DOHH2 (cell line): Measurements from ENCODE around the gene TMEM106A.
"Not testable (repeated sequence)": the region's sequence is repeated elsewhere in the genome, so short reads cannot be mapped to it uniquely, and the experiment has no call there.

Experiments used
- H3F3A ChIP-seq: fragments of 200-600 bp; sonication (generic), shearing (Covaris generic); 2 replicates; pipeline ENCODE4 v1.6.0; 2016; ENCODE audit warnings: antibody characterized with exemption, mild to moderate bottlenecking; ENCODE audit not compliant: control insufficient read depth, insufficient read depth
- H3K27ac ChIP-seq: fragments of 200-600 bp; sonication (generic); 2 replicates; pipeline ENCODE4 v1.5.1; 2014; ENCODE audit warnings: low read depth, mild to moderate bottlenecking, low read length, moderate library complexity
- H3K27me3 ChIP-seq: fragments of 200-600 bp; sonication (generic); 2 replicates; pipeline ENCODE4 v1.6.1; 2014; ENCODE audit warnings: mild to moderate bottlenecking, low read length, mixed read lengths; ENCODE audit not compliant: control insufficient read depth
- H3K36me3 ChIP-seq: fragments of 200-600 bp; sonication (generic); 2 replicates; pipeline ENCODE4 v1.6.1; 2014; ENCODE audit warnings: mild to moderate bottlenecking, low read length, moderate library complexity, mixed read lengths; ENCODE audit not compliant: control insufficient read depth
- H3K4me1 ChIP-seq: fragments of 200-600 bp; sonication (generic); 2 replicates; pipeline ENCODE4 v1.6.1; 2014; ENCODE audit warnings: mild to moderate bottlenecking, low read length, mixed read lengths; ENCODE audit not compliant: control insufficient read depth
- H3K4me2 ChIP-seq: fragments of 200-600 bp; sonication (generic); 2 replicates; pipeline ENCODE4 v1.6.0; 2014; ENCODE audit warnings: mild to moderate bottlenecking, low read length, moderate library complexity
- H3K4me3 ChIP-seq: fragments of 200-600 bp; sonication (generic); 2 replicates; pipeline ENCODE4 v1.5.1; 2014; ENCODE audit warnings: mild to moderate bottlenecking, low read length, mixed read lengths
- H3K79me2 ChIP-seq: fragments of 200-600 bp; sonication (generic); 2 replicates; pipeline ENCODE4 v1.6.1; 2014; ENCODE audit warnings: mild to moderate bottlenecking, low read length, mixed read lengths; ENCODE audit not compliant: control insufficient read depth
- H3K9me2 ChIP-seq: fragments of 200-600 bp; sonication (generic); replicated peaks from 2 replicates; pipeline ENCODE4 v1.6.1; 2014; ENCODE audit warnings: mild to moderate bottlenecking, low read length, mixed read lengths; ENCODE audit not compliant: control insufficient read depth
- H3K9me3 ChIP-seq: fragments of 200-600 bp; sonication (generic); 2 replicates; pipeline ENCODE4 v1.6.1; 2014; ENCODE audit warnings: antibody characterized with exemption, low read length, mixed read lengths; ENCODE audit not compliant: control insufficient read depth, insufficient read depth
- H4K20me1 ChIP-seq: fragments of 200-600 bp; sonication (generic); 2 replicates; pipeline ENCODE4 v1.6.0; 2014; ENCODE audit warnings: low read depth, mild to moderate bottlenecking, antibody characterized with exemption, low read length, moderate library complexity; ENCODE audit not compliant: control insufficient read depth, insufficient read depth
- CTCF ChIP-seq: fragments of 200-600 bp; sonication (generic); IDR thresholded peaks from one replicate; pipeline ENCODE4 v1.5.1; 2014; ENCODE audit warnings: antibody characterized with exemption, mild to moderate bottlenecking, low read depth, low read length; ENCODE audit not compliant: poor library complexity, severe bottlenecking
- EZH2phosphoT487 ChIP-seq: fragments of 200-600 bp; sonication (generic); IDR thresholded peaks from 2 replicates; pipeline ENCODE4 v1.6.1; 2017; ENCODE audit warnings: borderline replicate concordance, mild to moderate bottlenecking, antibody characterized with exemption, low read length, moderate library complexity, mixed read lengths

The TMEM106A gene

GRCh38 chr17:43193251-43193650 lies 18.4 kb upstream of the TMEM106A start:
- no peaks in the 10 kb centered on the region for H3K4me1 ChIP-seq
- H3K4me3 ChIP-seq: no peak overlapping the region
- H4K20me1 ChIP-seq: no peaks in the 10 kb centered on the region
- H3F3A ChIP-seq: no peaks in the 10 kb centered on the region
- H3K4me2 ChIP-seq: no peak overlapping the region
- no peak overlapping the region for H3K27ac ChIP-seq
- no peaks in the 10 kb centered on the region for H3K27me3 ChIP-seq
- peaks cover 46% of the 10 kb centered on the region for H3K36me3 ChIP-seq
- no peaks in the 10 kb centered on the region for H3K9me3 ChIP-seq
- TF ChIP-seq EZH2phosphoT487: no peak
- TF ChIP-seq CTCF: no peak
- no peaks in the 10 kb centered on the region for H3K9me2 ChIP-seq
- H3K79me2 ChIP-seq: no peaks in the 10 kb centered on the region

- peaks cover 17% of the 10 kb centered on the region for H3K36me3 ChIP-seq
Observed at GRCh38 chr17:43199633-43200032, 12.0 kb upstream of the TMEM106A start.

GRCh38 chr17:43200127-43200526 lies 11.5 kb upstream of the TMEM106A start:
- TF ChIP-seq CTCF (no peak), EZH2phosphoT487 (no peak)
- H4K20me1 ChIP-seq: no peaks in the 10 kb centered on the region
- no peaks in the 10 kb centered on the region for H3F3A ChIP-seq
- peaks cover 8% of the 10 kb centered on the region for H3K4me1 ChIP-seq
- no peaks in the 10 kb centered on the region for H3K79me2 ChIP-seq
- H3K9me2 ChIP-seq: no peaks in the 10 kb centered on the region
- H3K36me3 ChIP-seq: peaks cover 13% of the 10 kb centered on the region
- no peak overlapping the region for H3K27ac ChIP-seq
- H3K4me2 ChIP-seq: no peak overlapping the region
- no peaks in the 10 kb centered on the region for H3K9me3 ChIP-seq
- H3K27me3 ChIP-seq: no peaks in the 10 kb centered on the region
- H3K4me3 ChIP-seq: no peak overlapping the region

More at GRCh38 chr17:43199633-43200032, 12.0 kb upstream of the TMEM106A start:
- TF ChIP-seq EZH2phosphoT487 (no peak), CTCF (no peak)
- Histone ChIP-seq H3K4me1 (peaks cover 8% of the 10 kb centered on the region), H3K9me3 (no peaks in the 10 kb centered on the region), H3K79me2 (no peaks in the 10 kb centered on the region), H3K4me2 (no peak overlapping the region), H4K20me1 (no peaks in the 10 kb centered on the region), H3K27ac (no peak overlapping the region), H3K4me3 (no peak overlapping the region), H3K9me2 (no peaks in the 10 kb centered on the region), H3F3A (no peaks in the 10 kb centered on the region), H3K27me3 (no peaks in the 10 kb centered on the region)

- H3K27me3 ChIP-seq, H3K36me3 ChIP-seq, H3K4me1 ChIP-seq, H3F3A ChIP-seq, H3K9me2 ChIP-seq, H3K9me3 ChIP-seq, H3K4me2 ChIP-seq, H4K20me1 ChIP-seq, H3K4me3 ChIP-seq, H3K79me2 ChIP-seq, H3K27ac ChIP-seq: not testable (repeated sequence)
Observed at GRCh38 chr17:43203013-43203412, 8.7 kb upstream of the TMEM106A start.
